HFF-Myc (cell line): ENCODE measurements around the gene CREB1.

Experiments used
- DNase-seq: peaks from one replicate; pipeline ENCODE4 v3.0.0-alpha.2; 2011; ENCODE audit warnings: low read depth; ENCODE audit errors: extremely low read depth
- H3K4me3 ChIP-seq: replicated peaks from 2 replicates; pipeline ENCODE4 v1.5.1; 2011; ENCODE audit warnings: low read depth, mild to moderate bottlenecking, control low read depth, low read length
- TF ChIP-seq, protein P1 (sequence below): IDR thresholded peaks from 2 replicates; pipeline ENCODE4 v1.5.1; 2012; ENCODE audit warnings: mild to moderate bottlenecking, low read depth, low read length, control low read depth; ENCODE audit errors: missing control alignments

Gene CREB1

DNA sequence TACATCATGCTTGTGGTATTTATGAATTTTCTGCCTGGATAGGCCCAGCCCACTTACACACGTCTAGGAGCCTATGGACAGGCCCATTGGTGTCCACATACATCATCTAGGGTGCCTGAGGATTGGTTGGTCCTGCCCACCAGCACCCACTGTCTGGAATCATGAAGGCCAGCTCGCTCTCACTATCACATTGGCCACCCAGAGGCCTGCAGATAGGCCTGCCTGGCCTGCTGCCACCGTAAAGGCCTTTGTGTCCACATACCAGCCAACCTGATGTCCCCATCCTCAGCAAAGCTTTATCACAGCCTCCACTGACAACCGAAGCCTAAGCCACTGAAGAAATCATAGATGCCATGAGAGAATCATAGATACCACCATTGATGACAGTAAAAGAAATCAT, 55.2 kb downstream of the CREB1 start:
- no peak for DNase-seq
- TF ChIP-seq, protein P1, sequence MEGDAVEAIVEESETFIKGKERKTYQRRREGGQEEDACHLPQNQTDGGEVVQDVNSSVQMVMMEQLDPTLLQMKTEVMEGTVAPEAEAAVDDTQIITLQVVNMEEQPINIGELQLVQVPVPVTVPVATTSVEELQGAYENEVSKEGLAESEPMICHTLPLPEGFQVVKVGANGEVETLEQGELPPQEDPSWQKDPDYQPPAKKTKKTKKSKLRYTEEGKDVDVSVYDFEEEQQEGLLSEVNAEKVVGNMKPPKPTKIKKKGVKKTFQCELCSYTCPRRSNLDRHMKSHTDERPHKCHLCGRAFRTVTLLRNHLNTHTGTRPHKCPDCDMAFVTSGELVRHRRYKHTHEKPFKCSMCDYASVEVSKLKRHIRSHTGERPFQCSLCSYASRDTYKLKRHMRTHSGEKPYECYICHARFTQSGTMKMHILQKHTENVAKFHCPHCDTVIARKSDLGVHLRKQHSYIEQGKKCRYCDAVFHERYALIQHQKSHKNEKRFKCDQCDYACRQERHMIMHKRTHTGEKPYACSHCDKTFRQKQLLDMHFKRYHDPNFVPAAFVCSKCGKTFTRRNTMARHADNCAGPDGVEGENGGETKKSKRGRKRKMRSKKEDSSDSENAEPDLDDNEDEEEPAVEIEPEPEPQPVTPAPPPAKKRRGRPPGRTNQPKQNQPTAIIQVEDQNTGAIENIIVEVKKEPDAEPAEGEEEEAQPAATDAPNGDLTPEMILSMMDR = no peak

DNA sequence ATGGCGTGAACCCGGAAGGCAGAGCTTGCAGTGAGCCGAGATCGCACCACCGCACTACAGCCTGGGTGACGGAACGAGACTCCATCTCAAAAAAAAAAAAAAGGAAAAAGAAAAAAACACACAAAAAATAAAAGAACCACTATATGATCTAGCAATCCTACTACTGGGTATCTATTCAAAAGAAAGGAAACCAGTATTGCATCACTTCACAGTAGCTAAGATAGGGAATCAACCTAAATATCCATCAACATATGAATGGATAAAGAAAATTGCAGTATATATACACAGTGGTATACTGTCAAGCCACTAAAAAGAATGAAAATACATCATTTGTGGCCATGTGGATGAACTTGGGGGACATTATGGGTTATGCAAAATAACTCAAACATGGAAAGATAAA, 57.5 kb downstream of the CREB1 start:
- H3K4me3 ChIP-seq = no peak overlapping the region
- TF ChIP-seq, protein P1 = no peak
- DNase-seq = no peak

More for the DNA sequence above, 55.2 kb downstream of the CREB1 start:
- H3K4me3 ChIP-seq = no peak overlapping the region

DNA sequence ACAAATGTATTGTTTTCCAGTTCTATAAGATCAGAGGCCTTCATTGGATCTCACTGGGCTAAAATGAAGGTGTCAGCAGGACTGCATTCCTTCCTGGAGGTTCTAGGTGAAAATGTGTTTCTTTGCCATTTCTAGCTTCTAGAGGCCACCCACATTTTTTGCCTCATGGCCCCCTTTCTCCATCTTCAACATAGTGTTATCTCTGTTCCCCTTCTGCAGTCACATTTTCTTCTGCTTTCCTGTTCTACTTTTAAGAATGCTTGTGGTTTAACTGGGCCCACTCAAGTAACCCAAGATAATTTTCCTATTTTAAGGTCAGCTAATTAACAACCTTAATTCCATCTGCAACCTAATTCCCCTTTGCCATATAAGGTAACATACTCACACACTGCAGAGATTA, 59.4 kb downstream of the CREB1 start:
- no peak overlapping the region for H3K4me3 ChIP-seq
- no peak for DNase-seq
- TF ChIP-seq, protein P1 = no peak

DNA sequence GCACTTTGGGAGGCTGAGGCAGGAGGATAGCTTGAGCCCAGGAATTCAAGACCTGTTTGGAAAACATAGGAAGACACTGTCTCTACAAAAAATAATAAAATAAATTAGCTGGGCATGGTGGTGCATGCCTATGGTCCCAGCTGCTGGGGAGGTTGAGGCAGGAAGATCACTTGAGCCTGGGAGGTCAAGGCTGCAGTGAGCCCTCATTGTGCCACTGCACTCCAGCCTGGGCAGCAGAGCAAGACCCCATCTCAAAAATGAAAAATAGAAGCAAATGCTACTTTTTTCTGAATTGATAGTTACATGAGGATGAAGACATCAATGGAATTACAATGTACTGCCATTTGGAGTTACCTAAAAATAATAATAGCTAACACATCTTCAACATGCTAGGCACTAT, 63.5 kb downstream of the CREB1 start:
- TF ChIP-seq, protein P1 = no peak
- no peak overlapping the region for H3K4me3 ChIP-seq
- no peak for DNase-seq

DNA sequence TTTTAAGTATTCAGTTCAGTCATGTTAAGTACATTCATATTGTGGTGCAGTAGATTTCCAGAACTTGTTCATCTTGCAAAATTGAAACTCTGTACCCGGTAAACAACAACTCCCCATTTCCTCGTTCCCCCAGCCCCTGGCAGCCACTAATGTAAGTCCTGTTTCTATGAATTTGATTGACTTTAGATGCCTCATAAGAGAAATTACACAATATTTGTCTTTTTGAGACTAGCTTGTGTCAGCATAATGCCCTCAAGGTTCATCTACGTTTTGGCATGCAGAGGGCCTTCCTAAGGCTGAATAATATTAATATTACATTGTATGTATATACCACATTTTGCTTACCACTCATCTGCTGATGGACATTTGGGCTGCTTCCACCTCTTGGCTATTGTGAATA, 64.5 kb downstream of the CREB1 start:
- no peak for DNase-seq
- H3K4me3 ChIP-seq = no peak overlapping the region
- TF ChIP-seq, protein P1 = no peak

DNA sequence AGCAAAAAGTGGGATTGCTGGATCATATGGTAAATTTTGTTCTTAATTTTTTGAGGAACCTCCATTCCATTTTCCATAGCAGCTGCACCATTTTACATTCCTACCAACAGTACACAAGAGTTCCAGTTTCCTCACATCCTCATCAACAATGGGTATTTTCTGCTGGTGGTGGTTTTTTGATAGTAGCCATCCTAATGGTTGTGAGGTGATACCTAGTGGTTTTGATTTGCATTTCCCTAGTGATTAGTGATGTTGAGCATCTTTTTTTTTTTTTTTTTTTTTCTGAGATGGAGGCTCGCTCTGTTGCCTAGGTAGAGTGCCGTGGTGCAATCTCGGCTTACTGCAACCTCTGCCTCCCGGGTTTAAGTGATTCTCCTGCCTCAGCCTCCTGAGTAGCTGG, 65.0 kb downstream of the CREB1 start:
- no peak for DNase-seq
- TF ChIP-seq, protein P1 = no peak
- H3K4me3 ChIP-seq = no peak overlapping the region

DNA sequence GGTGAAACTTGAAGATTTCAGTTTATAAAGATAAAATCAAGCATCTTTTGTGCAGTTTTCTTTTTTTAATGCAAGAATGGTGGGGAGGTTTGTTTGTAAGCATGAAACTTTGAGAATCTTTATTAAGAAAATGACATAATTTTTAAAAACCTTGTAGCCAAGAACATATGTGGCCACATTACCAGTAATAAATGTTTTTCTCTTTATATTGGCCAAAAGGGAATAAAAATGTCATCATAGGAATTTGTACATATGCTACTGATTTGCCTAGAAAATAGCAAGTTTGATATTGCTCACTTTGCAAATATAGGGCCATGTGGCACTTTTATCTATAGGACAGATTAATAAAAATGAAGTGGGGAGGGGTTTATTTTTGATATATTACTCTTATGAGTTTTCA, 69.9 kb downstream of the CREB1 start:
- DNase-seq = no peak
- TF ChIP-seq, protein P1 = no peak

More for the DNA sequence above, 69.9 kb downstream of the CREB1 start:
- no peak overlapping the region for H3K4me3 ChIP-seq
